IPS DF 6.9 (cell line): ENCODE results near the gene SYNPO.

ENCODE experiments used
- DNase-seq: peaks from one replicate; pipeline ENCODE4 v3.0.0-alpha.2; 2013; ENCODE audit warnings: low read depth, low spot score
- H3K27ac ChIP-seq: one replicate; pipeline ENCODE4 v1.5.1; 2013; ENCODE audit warnings: low read length, control low read depth
- H3K27me3 ChIP-seq: 2 replicates; pipeline ENCODE4 v1.6.1; 2013; ENCODE audit warnings: mild to moderate bottlenecking, low read length; ENCODE audit not compliant: control insufficient read depth, insufficient read depth
- H3K36me3 ChIP-seq: 2 replicates; pipeline ENCODE4 v1.6.1; 2013; ENCODE audit warnings: low read length; ENCODE audit not compliant: control insufficient read depth, insufficient read depth
- H3K4me1 ChIP-seq: 2 replicates; pipeline ENCODE4 v1.6.1; 2013; ENCODE audit warnings: low read length; ENCODE audit not compliant: control insufficient read depth, insufficient read depth
- H3K4me3 ChIP-seq: 2 replicates; pipeline ENCODE4 v1.5.1; 2013; ENCODE audit warnings: mild to moderate bottlenecking, low read length
- H3K9me3 ChIP-seq: 2 replicates; pipeline ENCODE4 v1.6.1; 2013; ENCODE audit warnings: low read length, inconsistent platforms; ENCODE audit not compliant: control insufficient read depth, insufficient read depth
- WGBS: extraction: QIAGEN DNeasy Blood & Tissue Kit; methylation state at CpG from one replicate; pipeline ENCODE4 v1.1.7; 2013; ENCODE audit warnings: mixed read lengths, missing lambda C conversion rate; ENCODE audit not compliant: insufficient read length, insufficient coverage; 5-methylcytosine and 5-hydroxymethylcytosine counted together

Gene SYNPO

GRCh38 chr5:150640311-150641005 is at the start of gene SYNPO:
Gene SYNPO, plus strand, starts transcription at chr5:150640660. Its CDS starts 7,616 bp downstream, at chr5:150648276.
- Histone ChIP-seq H3K9me3 (no peaks in the 10 kb centered on the region), H3K36me3 (no peaks in the 10 kb centered on the region), H3K27me3 (no peaks in the 10 kb centered on the region), H3K4me3 (no peak within 1 kb of the TSS), H3K4me1 (0 out of 2 replicates have a peak, but pooled peaks cover 3% of the 10 kb centered on the region), H3K27ac (no peak within 1 kb of the TSS)
- DNase-seq: no peak
- WGBS: no CpG with 5 or more reads among the region's 14 CpGs

GRCh38 chr5:150590979-150591695 is 49.3 kb upstream of the SYNPO start:
- H3K36me3 ChIP-seq: no peaks in the 10 kb centered on the region
- H3K9me3 ChIP-seq: no peaks in the 10 kb centered on the region
- H3K27ac ChIP-seq: no peak overlapping the region
- no peak overlapping the region for H3K4me3 ChIP-seq
- peaks cover 5% of the 10 kb centered on the region; the same call in 1 of the 2 replicates for H3K4me1 ChIP-seq
- WGBS: no CpG with 5 or more reads among the region's 12 CpGs
- DNase-seq: no peak
- no peaks in the 10 kb centered on the region for H3K27me3 ChIP-seq

- no peaks in the 10 kb centered on the region for H3K27me3 ChIP-seq
- no peak overlapping the region for H3K4me3 ChIP-seq
- no peaks in the 10 kb centered on the region for H3K36me3 ChIP-seq
- no peak for DNase-seq
- no peaks in the 10 kb centered on the region for H3K9me3 ChIP-seq
- no peak overlapping the region for H3K27ac ChIP-seq
- peaks cover 5% of the 10 kb centered on the region; the same call in 1 of the 2 replicates for H3K4me1 ChIP-seq
- WGBS: no CpG with 5 or more reads among the region's 4 CpGs
Measured at GRCh38 chr5:150593593-150593992, 46.9 kb upstream of the SYNPO start.

GRCh38 chr5:150593996-150594395 is 46.5 kb upstream of the SYNPO start:
- H3K27ac ChIP-seq: no peak overlapping the region
- no peaks in the 10 kb centered on the region for H3K36me3 ChIP-seq
- no CpG with 5 or more reads among the region's 7 CpGs for WGBS

GRCh38 chr5:150595466-150596031 is 44.9 kb upstream of the SYNPO start:
- H3K36me3 ChIP-seq: no peaks in the 10 kb centered on the region
- no peak for DNase-seq
- H3K27me3 ChIP-seq: no peaks in the 10 kb centered on the region
- no peak overlapping the region for H3K4me3 ChIP-seq
- no peaks in the 10 kb centered on the region for H3K9me3 ChIP-seq
- H3K27ac ChIP-seq: no peak overlapping the region
- whole genome bisulfite sequencing: no CpG with 5 or more reads among the region's 12 CpGs
- H3K4me1 ChIP-seq: peaks cover 5% of the 10 kb centered on the region; the same call in 1 of the 2 replicates

More at GRCh38 chr5:150593996-150594395, 46.5 kb upstream of the SYNPO start:
- H3K9me3 ChIP-seq: no peaks in the 10 kb centered on the region
- peaks cover 5% of the 10 kb centered on the region; the same call in 1 of the 2 replicates for H3K4me1 ChIP-seq
- H3K27me3 ChIP-seq: no peaks in the 10 kb centered on the region
- no peak for DNase-seq
- no peak overlapping the region for H3K4me3 ChIP-seq

GRCh38 chr5:150596313-150596712 is 44.1 kb upstream of the SYNPO start:
- H3K27ac ChIP-seq: no peak overlapping the region
- no peaks in the 10 kb centered on the region for H3K27me3 ChIP-seq
- no peaks in the 10 kb centered on the region for H3K36me3 ChIP-seq
- H3K4me3 ChIP-seq: no peak overlapping the region
- H3K9me3 ChIP-seq: no peaks in the 10 kb centered on the region
- DNase-seq: no peak
- WGBS: no CpG with 5 or more reads among the region's 9 CpGs
- no peaks in the 10 kb centered on the region; the same call in 1 of the 2 replicates for H3K4me1 ChIP-seq

GRCh38 chr5:150596826-150597225 is 43.6 kb upstream of the SYNPO start:
- WGBS: no CpG with 5 or more reads among the region's 3 CpGs
- Histone ChIP-seq H3K27me3 (no peaks in the 10 kb centered on the region), H3K4me3 (no peak overlapping the region), H3K27ac (no peak overlapping the region), H3K9me3 (no peaks in the 10 kb centered on the region), H3K4me1 (no peaks in the 10 kb centered on the region), H3K36me3 (no peaks in the 10 kb centered on the region)
- no peak for DNase-seq

- no CpG with 5 or more reads among the region's 10 CpGs for whole genome bisulfite sequencing
- H3K36me3 ChIP-seq: no peaks in the 10 kb centered on the region
Measured at GRCh38 chr5:150598006-150598405, 42.5 kb upstream of the SYNPO start.

GRCh38 chr5:150598821-150599273 is 41.6 kb upstream of the SYNPO start:
- Histone ChIP-seq H3K9me3 (no peaks in the 10 kb centered on the region), H3K27me3 (no peaks in the 10 kb centered on the region), H3K4me3 (no peak overlapping the region), H3K36me3 (no peaks in the 10 kb centered on the region), H3K27ac (no peak overlapping the region), H3K4me1 (no peaks in the 10 kb centered on the region)
- DNase-seq: no peak
- WGBS: no CpG with 5 or more reads among the region's 12 CpGs

More at GRCh38 chr5:150598006-150598405, 42.5 kb upstream of the SYNPO start:
- no peak overlapping the region for H3K4me3 ChIP-seq
- H3K9me3 ChIP-seq: no peaks in the 10 kb centered on the region
- DNase-seq: no peak
- no peaks in the 10 kb centered on the region for H3K27me3 ChIP-seq
- no peaks in the 10 kb centered on the region for H3K4me1 ChIP-seq
- H3K27ac ChIP-seq: no peak overlapping the region

GRCh38 chr5:150599281-150599680 is 41.2 kb upstream of the SYNPO start:
- H3K36me3 ChIP-seq: no peaks in the 10 kb centered on the region
- H3K4me1 ChIP-seq: no peaks in the 10 kb centered on the region
- no peaks in the 10 kb centered on the region for H3K9me3 ChIP-seq
- no peak for DNase-seq
- no peaks in the 10 kb centered on the region for H3K27me3 ChIP-seq
- WGBS: no CpG with 5 or more reads among the region's 5 CpGs
- no peak overlapping the region for H3K27ac ChIP-seq
- H3K4me3 ChIP-seq: no peak overlapping the region
